Fibroblast of gingiva (primary cell): ENCODE data around the gene KCNN1.
"Not testable (repeated sequence)": the region's sequence is repeated elsewhere in the genome, so short reads cannot be mapped to it uniquely, and the experiment has no call there.

Source experiments
- DNase-seq: peaks from one replicate; pipeline ENCODE4 v3.0.0-alpha.2; 2011; ENCODE audit warnings: low read depth

Gene KCNN1

DNA sequence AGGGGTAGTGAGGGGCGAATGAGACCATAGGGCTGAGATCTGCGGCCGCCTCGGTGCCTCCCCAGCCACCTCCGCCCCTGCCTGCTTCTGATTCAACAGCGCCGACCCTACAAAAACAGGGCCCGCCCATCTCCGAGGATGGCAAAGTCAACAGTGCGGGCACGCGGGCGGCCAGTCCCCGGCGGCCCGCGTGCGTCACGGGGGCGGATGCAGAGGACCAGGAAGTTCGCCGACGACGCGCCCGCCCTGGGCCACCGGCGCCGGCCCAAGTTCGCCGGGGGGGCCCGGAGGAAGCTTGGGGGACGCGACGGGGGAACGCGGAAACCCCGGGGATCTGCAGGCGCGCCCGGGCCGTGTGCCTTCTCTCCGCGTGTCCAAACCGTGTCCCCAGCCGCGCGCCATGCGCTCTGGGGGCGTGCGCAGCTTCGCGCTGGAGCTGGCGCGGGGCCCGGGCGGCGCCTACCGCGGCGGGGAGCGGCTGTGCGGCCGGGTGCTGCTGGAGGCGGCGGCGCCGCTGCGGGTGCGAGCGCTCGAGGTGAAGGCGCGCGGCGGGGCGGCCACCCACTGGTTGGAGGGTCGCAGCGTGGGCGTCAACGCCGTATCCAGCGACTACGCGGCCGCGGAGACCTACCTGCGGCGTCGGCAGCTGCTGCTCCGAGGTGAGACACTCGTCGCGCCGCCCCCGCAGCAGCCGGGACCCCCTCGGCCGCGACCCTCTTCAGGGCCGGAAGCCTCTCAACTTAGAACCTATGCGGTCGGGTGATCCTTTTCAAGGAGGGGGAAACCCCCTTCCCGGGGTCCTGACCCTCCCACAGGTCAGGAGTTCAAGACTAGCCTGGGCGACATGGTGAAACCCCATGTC lies 34.2 kb downstream of the KCNN1 start:
- peak; percentile 91 for DNase-seq

DNA sequence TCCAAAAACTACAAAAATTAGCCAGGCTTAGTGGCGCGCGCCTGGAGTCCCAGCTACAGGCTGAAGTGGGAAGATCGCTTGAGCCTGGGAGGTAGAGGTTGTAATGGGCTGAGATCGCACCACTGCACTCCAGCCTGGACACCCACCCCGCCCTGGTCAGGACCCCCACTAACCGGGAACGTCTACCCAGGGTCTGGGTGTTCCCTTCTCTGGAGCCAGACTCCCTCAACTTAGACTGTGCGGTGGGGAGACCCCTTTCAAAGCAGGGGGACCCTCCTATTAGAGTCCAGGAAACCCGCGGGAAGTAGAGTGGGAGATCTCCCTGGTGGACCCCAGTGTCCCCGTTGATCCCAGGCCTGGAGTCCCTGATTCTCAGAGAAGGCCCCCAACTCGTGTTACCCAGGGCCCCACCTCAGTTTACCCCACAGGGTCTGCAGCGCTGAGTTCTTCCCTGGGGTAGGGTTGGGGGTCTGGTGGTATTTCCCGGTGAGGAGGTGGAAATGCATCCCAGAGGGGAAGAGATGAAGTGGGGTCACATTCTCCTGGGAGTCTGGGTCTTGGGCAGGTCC lies 35.0 kb downstream of the KCNN1 start:
- DNase-seq: peak; percentile 14

DNA sequence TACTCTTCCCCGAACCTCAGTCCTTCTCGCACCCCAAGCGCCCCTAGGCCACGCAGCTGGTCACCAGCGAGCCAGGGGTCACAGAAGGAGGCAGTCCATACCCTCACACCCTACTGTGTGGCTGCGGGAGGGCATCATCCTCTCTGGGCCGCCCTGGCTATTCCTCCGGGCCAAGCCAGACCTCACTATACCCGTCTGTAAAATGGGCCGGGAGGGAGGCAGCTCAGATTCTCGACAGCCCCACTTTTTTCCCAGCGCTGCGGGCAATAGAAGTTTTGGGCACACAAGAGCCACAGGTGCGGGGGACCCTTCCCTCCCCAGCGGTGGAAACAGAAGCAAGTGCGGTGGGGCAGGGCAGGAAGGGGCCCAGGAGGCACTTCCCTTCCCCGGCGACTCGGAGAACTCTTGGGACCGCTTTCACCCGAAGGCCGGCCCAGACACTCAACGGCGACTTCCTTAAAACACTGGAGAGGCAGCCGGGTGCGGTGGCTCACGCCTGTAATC lies 35.5 kb downstream of the KCNN1 start:
- no peak for DNase-seq

DNA sequence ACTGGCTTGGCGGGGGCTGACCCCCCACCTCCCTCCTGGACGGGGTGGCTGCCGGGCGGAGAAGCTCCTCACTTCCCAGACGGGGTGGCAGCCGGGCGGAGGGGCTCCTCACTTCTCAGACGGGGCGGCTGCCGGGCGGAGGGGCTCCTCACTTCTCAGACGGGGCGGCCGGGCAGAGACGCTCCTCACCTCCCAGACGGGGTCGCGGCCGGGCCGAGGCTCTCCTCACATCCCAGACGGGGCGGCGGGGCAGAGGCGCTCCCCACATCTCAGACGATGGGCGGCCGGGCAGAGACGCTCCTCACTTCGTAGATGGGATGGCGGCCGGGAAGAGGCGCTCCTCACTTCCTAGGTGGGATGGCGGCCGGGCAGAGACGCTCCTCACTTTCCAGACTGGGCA lies 38.8 kb downstream of the KCNN1 start:
- DNase-seq: not testable (repeated sequence)

DNA sequence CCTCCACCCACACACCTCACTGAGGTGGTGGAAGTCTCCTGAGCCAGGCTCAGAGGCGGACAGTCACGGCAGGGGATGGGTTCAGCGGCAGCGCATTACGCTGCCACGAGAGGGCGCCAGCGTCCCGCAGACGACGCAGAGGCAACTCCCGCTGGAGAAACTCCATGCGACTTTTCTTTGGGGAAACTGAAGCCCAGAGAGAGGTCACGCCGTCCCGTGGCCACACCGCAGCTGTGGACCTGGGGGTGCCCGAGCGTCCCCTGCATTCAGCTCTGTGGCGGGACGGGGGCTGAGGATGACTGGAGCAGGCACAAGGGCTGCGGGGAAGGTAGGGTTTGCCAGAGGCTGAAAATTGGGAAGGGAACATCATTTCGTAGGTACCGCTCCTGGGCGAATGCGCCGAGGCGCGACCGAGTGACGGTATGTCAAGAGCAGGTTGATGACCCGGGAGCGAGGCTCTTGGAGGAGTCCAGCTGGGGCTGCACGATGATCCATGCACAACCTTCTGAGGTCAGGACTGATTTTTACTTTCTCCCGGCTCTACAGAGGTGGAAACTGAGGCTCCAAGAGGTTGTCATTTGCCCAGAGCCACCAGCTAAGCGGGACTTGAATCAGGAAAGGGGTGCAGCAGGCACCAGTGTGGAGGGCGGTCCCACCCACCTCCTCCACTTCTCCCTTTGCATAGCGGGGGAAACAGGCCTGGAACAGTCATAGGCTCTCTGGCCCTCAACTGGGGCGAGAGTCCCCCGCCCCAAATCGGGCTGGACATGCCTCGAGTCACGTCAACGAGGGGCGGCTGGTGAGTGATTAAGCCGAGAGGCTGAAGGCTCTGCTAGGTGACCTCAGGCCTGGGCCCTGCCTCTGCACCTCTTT lies 40.4 kb downstream of the KCNN1 start:
- DNase-seq: peak; percentile 54

DNA sequence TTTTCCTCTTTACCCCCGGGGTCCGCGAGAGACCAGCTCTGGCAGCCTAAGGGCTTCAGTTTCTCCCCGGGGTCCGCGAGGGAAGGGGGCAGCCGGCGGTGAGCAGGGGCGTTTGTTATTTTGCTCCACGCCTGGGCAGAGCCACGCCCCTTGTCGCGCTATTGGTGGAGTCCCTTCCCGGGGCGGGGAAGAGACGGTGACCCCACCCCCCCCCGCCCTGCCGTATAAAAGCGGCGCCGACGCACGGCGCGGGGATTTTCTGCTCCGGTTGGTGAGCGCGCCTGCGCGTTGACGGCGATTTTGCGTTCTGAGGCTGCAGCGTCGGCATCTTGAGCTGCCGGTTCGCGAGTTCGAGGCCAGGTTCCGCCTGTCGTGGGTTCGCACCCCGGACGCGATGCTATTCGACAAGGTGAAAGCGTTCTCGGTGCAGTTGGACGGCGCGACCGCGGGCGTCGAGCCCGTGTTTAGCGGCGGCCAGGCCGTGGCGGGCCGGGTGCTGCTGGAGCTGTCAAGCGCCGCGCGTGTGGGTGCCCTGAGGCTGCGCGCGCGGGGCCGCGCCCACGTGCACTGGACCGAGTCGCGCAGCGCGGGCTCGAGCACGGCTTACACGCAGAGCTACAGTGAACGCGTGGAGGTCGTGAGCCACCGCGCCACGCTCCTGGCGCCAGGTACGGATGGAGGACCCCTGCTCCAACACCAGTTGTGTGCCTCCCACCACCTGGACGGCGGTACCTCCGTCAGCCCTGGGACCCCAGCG lies 41.2 kb downstream of the KCNN1 start, which contains the start of gene ARRDC2:
TSS of gene ARRDC2 (plus strand) at position 254 of the 757 bp plus-strand sequence. CDS start at position 395, 141 bp downstream.
- peak; percentile 88 for DNase-seq

DNA sequence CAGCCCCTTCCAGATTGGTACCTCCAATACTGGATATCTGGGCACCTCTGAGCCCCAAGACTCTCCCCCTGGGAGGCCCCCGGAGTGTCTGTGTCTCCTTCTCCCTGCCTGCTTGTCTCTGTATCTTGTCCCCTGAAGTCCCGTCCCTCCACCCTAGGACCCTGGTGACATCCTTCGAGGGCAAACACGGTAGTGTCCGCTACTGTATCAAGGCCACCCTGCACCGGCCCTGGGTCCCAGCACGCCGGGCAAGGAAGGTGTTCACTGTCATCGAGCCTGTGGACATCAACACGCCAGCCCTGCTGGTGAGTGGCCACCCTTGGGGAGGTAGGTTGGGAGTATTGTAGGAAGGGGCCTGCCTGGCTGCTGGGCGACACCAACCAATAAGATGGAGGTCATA lies 41.9 kb downstream of the KCNN1 start:
- no peak for DNase-seq

DNA sequence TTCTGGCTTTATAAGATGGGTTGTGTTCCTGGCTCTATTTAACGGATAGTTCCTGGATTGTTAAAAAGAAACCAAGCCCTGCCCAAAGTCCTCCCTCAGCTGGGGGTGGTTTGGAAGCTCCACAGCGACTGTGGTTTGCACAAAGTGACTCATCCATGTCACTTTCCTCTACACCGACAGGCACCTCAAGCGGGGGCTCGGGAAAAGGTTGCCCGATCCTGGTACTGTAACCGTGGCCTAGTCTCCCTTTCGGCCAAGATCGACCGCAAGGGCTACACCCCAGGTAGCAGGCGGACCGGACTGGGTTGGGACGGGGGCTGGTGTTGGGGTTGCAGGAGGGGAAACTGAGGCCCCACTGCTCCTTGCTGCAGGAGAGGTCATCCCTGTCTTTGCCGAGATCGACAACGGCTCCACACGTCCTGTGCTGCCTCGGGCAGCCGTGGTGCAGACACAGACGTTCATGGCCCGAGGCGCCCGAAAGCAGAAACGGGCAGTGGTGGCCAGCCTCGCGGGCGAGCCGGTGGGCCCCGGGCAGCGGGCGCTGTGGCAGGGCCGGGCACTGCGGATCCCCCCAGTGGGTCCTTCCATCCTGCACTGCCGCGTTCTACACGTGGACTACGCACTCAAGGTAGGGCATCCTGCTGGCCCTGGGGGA lies 42.6 kb downstream of the KCNN1 start:
- peak; percentile 44 for DNase-seq

DNA sequence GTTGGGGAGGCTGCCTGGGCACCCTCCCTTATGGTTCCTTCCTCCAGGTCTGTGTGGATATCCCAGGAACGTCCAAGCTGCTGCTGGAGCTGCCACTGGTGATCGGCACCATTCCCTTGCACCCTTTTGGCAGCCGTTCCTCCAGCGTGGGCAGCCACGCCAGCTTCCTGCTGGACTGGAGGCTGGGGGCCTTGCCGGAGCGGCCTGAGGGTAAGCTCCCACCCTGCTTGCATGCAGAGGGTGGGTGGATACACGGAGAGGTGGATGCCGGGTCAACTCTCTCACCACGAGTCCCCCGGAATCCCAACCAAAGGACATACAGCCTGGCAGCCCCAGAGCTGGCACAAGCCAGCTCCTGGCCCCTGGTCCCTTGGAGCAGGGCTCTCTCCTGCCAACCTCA lies 43.2 kb downstream of the KCNN1 start:
- DNase-seq: no peak

DNA sequence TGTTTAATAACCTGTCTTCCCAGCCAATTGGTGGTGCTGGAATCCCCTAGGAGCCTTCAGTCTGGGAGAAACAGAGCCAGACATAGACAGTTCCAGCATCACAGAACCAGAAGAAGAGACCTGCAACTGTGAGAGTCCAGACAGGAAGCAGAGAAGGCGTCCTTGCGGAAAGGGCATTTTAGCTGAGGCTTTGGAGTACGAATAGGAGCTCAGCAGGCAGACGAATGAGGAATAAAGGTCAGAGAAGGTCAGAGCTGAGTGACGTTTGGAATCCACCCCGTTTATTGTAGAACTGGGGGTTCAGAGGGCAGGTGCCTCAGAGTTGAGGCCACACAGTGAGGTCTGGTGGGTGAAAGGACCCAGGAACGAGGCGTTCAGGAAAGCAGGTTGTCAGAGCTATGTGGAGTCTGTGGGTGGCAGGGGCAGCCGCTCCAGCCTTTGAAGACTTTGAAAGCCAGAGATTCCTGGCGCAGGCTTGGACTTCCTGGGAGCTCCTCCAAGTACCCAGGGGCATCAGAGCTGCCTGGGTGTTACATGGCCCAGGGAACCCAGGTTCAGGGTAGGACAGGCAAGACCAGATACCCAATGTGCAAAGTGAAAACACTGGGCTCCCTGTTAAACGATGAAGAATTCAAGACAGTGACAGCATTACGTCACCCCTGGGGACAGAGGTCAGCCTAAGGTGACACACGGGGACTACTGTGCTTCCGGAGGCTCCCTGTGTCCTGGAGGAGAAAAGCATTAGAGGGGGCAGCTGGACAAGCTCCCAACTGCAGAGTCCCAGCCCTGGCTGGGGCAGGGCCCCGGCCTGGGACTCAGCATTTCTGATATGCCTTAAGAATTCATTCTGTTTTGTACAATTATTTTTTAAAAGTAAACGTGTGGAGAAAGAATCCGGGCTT lies 46.6 kb downstream of the KCNN1 start:
- no peak for DNase-seq

DNA sequence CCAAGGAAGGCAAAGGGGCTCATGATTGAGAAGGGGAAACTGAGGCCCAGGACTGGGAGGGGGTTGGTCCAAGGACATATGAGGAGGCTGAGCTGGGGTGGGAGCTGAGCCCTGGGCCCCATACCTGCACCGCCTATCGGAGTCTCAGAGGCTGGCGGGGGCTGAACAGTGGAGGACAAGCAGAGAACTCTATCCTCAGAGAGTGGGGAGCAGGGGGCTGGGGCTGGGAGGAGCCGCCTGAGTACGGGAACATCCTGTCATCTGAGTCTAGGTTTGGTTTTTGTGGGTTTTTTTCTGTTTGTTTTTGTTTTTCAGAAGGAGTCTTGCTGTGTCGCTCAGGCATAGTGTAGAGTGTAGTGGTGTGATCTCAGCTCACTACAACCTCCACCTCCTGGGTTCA lies 47.3 kb downstream of the KCNN1 start:
- DNase-seq: no peak

DNA sequence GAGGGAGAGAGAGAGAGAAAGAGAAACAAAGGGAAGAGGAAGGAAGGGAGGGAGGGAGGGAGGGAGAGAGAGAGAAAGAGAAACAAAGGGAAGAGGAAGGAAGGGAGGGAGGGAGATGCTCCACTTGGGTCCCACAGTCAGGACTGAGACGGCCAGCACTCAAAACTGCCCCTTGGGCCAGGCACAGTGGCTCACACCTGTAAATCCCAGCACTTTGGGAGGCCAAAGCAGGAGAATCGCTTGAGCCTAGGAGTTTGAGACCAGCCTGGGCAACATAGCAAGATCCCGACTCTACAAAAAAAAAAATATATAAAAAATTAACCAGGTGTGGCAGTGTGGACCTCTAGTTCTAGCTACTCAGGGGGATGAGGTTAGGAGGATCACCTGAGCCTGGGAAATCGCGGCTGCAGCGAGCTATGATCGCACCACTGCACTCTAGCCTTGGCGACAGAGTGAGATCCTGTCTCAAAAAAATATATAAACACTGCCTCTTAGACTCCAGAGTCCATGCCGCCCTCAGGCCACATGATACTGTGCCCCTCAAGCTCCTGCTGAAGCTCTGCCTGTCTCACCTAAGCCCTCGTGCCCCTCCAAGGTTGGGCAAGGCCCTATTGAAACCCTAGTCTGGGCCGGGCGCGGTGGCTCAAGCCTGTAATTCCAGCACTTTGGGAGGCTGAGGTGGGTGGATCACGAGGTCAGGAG lies 49.5 kb downstream of the KCNN1 start:
- no peak for DNase-seq

DNA sequence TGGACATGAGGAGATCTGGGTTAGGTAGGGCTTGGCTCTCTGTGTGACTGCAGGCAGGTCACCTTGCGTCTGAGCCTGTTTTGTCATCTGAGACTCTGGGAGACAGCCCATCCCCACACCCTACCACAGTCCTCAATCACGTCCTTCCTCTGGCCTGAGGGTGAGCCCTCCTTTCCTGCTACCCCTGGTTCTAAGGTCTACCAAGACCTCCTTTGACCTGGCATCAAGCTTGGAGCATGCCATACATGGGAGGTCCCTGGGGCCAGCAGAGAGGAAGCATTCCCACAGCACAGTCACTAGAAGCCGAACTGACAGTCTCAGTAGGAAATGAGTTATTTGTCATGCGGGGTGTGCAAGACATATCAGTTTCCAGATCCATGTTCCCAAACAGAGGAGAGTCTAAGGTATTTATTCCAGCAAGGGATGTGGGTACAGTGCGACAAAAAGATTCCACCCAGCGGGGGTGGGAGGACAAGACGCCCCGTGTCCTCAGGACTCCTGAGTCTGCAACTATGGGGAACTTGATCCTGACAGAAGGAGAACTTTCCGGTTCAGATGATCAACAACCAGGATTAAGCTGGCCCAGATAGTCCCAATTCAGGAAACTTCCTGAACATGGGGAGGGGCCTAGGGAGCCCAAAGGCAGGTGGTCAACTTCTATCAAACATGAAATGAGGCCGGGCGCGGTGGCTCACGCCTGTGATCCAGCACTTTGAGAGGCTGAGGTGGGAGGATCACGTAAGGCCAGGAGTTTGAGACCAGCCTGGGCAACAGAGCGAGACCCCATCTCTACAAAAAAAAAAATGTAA lies 50.6 kb downstream of the KCNN1 start:
- DNase-seq: no peak

DNA sequence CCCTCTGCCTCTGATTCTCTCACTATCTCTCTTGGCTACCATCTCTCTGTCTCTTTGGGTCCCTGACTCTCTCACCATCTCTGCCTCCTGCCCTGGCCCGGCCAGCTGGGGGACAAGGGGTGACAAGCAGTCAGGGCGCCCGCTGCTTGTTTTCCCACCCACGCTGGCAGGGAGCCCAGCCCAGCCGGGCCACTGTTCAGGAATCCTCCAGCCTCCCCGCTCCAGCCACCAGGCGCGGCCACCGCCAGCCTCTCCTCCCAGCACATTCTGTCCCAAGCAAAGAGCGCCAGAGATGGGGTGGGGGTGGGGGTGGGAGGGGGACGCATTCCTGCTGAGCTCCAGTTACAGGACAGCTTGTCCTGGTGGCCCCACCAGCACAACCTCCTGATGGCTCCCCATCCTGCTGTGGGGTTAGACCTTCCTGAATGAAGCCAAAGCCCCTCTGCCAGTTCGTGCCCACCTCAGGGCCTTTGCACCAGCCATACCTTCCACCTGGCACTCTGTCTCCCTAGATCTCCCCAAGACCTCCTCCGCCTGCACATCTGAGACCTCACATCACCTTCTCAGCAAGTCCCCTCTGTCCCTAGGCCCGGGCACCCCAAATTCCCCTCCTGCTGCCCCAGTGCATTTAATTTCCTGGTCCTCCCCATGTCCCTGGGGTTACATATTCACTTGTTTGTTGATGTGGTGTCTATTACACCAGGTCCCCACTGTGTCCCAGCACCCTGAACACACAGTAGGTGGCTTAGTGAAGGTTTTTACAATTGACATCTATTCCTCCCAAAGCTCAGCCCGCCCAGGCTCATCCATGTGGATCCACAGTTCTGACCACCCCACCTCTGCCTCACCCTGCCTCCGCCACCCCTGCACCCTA lies 53.5 kb downstream of the KCNN1 start:
- DNase-seq: peak; percentile 53

DNA sequence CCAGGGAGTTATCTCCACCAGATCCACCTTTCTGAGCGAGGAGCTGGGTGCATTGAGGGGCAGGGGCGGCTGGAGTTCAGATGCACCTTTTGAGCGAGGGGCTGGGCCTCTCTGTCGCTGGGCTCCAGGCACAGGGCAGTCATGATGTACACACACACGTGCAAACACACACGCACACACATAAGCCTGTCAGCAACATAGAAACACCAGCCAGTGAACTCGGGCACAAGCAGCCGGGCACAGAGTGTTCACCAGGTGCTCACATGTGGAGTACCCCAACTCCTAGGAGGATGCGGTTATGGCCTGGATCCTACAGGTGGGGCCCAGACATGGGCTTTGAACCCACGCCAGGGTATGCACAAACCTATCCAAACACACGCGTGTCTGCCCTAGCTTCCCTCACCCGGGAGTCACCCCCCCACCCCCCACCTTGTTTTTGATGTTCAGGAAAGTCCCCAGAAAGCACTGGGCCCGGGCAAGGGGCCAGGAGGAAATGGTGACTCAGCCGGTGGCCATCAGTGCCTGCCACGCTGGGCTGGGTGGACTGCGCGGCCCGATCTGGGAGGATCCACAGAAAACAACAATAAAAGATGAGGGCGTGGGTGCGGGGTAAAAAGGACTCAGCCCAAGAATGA lies 54.3 kb downstream of the KCNN1 start:
- DNase-seq: peak; percentile 76

DNA sequence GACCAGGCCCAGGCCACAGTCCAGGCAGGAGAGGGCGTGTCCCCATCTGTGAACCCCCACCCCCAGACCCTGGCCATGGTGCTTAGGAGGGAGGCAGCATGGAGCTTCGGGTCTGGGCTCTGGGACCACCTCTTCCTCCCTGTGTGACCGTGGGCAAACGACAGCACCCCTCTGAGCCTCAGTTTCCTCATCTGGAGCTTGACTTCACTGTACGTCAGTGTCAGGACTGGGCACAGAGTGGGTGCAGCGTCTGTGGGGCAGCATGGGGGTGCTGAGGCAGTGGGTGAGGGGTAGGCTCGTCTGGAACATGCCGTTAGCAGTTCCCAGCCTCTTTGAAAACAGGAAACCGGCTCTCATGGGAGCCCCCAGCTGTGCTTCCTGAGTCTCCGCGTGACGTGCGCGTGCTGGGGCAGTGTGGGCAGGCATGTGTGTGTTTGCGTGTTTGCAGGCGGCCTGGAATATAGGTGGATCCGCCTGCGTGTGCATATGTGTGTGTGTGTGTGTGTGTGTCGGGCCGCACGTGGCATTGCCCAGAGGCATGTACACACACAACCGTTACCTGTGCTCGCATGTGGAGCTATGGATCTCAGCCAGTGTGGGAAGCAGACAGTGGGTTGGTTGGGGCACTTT lies 56.8 kb downstream of the KCNN1 start:
- peak; percentile 41 for DNase-seq

DNA sequence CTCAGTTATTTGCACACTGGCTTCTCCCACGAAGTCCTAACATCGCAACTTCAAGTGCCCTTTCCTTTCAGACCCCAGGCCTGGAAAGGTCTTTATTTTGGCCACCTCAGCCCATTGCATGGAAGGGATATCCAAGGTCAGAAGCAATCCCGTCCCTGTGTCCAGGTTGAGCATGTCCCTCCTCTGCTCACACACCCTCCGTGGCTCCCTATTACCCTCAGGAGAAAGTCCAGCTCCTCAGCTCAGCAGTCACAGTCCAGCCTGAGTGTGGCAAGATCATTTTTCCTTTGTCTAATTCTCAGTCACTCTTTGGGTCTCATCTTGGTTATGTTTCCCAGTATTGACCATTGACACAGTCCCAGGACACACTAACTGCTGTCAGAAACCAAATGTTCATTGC lies 60.2 kb downstream of the KCNN1 start:
- no peak for DNase-seq
